Upper lobe of left lung (tissue), 4 donors: ENCODE measurements around the gene FER1L5.

Source experiments
- CTCF ChIP-seq, 6 experiments: fragments of 450-650 bp in 4 of 6; fragments of 200-600 bp in 2 of 6; sonication (generic) in 2 of 6; IDR thresholded peaks; one replicate each; pipeline ENCODE4 v1.5.1; 2016 to 2019; ENCODE audit warnings: antibody characterized with exemption in 6 of 6
- EP300 ChIP-seq, 4 donors: sonication (generic); formaldehyde crosslinking; IDR thresholded peaks; one replicate each; pipeline ENCODE4 v1.5.1; 2017; ENCODE audit warnings: antibody characterized with exemption in 4 of 4, control low read depth in 2 of 4
- POLR2A ChIP-seq, 4 donors: fragments of 450-650 bp; IDR thresholded peaks; one replicate each; pipeline ENCODE4 v1.5.1; 2016 to 2017; ENCODE audit warnings: antibody characterized with exemption in 4 of 4, mild to moderate bottlenecking in 2 of 4
- POLR2AphosphoS5 ChIP-seq, 2 donors: sonication (generic); formaldehyde crosslinking; IDR thresholded peaks; one replicate each; pipeline ENCODE4 v1.5.1; 2017; ENCODE audit warnings: antibody characterized with exemption in 2 of 2

DNA sequence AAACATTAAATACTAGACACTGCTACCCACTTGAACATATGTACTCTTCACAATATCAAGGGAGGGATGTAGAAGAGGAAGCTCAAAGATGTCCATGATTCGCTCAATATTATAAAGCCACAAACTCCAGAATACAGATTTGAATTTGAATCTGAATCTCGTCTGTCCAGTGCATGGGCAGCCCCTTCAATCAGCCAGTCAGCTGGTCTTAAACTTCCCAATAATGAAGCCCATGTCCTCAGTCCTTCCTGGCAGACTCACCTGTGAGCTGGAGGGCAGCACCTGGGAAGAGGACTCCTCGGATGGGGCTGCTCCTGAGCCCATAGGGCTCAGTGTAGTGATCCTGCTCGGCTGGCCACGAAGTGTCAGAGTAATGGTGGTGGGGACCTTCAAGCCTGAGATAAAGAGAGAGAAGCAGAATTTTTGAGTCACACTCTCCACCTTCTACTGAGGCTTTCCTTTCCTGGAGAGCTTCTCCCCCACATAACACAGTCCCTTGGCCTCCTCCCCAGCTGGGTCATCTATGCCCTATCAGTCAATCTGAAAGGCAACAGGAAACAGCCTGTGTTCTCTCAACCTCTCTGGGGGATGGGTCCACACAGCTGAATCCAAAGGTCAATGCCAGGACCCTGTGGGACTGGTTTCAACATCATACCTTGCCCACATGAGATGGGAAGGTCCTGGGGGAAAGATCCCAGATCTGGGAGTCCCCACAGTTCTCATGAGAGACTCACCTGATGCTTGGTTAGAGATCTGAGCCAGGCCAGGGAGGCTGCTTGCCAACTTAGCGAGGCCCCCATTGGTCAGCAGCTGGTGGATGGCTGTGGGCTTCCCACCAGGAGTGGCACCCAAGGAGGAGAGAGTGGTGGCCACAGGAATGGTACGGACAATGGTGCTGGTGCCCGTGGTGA lies 40.9 kb upstream of the FER1L5 start:
- no peak for TF ChIP-seq CTCF (IDR thresholded peaks at IDR 0.05)
- no peak for TF ChIP-seq POLR2A (IDR thresholded peaks at IDR 0.05)
- no peak for TF ChIP-seq POLR2AphosphoS5 (IDR thresholded peaks at IDR 0.05)
- no peak for TF ChIP-seq EP300 (IDR thresholded peaks at IDR 0.05)
